ELR (cell line): ENCODE data around the gene DPM1.

Source experiments
- DNase-seq: peaks from one replicate; pipeline ENCODE4 v3.0.0-alpha.2; 2015; ENCODE audit warnings: low read depth

DPM1 gene

DNA sequence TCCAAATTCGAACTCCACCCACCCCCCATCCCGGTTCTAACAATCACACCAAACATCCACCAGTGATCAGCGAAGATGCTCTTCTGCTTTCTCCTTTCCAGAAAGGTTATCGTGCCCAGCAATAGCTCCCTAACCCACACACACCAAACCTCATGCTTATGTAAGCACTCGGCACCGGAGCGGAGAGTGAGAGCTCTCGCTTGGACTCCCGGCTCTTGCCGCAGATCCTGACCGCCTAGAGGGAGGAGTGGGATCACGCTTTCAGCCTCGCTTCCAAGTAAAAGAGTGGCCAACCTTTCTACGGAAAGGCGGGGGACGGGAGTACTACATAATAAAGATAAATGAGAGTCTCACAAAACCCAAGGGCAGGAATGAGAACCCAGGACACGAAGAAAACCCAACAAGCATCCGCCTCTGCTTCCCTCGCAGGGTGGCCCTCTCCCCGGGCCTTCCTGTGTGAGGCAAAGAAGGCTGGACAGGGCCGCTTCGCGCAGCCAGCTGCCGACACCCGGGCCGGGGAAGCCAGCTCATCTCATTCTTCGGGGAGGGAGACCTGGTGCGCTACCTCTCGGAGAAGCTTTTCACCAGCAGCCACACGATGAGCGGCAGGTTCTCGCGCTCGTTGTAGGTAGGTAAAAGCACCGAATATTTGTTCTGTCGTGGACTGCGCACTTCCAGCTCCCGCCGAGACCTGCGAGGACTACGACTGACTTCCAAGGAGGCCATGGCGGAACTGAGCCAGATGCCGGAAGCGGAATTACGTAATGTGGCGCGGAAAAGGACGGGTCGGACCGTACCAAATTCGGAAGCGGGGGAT lies at the start of gene DPM1:
TSS of gene DPM1 (minus strand) at position 735 of the 817 bp plus-strand sequence. CDS start at position 726, 9 bp downstream.
- DNase-seq = peak; percentile 96

- no peak for DNase-seq
Measured at GRCh38 chr20:51005214-51005613, 46.9 kb upstream of the DPM1 start.

DNA sequence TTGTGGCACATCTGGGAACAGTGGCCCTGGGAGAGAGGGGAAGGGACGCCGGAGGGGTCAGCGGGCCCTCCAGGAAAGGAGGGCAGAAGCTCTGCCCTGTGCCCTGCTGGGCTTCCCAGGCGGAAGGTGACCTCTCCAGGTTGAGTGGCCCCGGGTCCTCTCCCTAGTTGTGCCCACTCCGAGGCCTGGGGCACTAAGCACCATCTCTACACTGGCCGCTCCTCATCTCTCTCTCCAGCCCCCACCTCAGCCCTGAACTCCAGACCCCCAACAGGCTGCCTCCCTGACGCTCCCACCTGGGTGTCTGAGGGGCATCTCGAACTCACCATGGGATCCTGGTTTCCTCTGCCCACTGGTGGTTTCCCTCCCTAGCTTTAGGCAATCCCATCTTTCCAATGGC lies 46.4 kb upstream of the DPM1 start:
- DNase-seq = no peak

DNA sequence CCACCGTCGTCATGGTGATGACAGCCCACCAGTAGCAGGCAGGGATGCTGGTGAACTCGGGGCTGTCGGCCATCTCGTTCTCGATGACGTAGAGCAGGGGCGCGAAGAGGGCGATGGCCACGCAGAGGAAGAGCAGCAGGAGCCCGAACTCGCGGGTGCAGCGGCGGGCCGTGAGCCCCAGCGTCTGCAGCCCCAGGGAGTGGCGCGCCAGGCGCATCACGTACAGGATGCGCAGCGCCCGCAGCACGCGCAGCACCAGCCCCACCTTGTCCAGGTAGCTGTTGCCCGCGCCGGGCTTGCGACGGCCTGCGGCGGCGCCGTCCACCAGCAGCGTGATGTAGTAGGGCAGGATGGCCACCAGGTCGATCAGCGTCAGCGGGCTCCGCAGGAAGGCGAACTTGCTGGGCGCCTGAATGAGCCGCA lies 46.0 kb upstream of the DPM1 start:
- no peak for DNase-seq

DNA sequence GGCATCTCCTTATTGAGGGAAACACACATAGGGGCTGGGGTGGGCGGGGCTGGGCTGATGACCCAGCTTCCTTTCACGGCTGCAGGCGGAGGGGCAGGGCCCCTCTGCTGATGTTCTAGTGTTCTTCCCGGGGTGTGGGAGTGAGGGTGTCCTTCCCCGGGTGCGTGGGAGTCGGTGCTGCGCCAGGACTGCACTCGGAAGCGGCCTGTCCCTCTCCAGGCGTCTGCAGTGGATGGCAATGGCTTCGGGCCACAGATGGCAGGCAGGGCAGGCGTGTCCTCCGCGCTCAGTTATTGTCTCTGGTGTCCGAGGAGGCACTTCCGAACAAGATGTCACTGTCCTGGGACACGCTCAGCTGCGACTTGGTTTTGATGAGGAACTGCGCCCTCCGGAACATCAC lies 45.4 kb upstream of the DPM1 start:
- DNase-seq = no peak

DNA sequence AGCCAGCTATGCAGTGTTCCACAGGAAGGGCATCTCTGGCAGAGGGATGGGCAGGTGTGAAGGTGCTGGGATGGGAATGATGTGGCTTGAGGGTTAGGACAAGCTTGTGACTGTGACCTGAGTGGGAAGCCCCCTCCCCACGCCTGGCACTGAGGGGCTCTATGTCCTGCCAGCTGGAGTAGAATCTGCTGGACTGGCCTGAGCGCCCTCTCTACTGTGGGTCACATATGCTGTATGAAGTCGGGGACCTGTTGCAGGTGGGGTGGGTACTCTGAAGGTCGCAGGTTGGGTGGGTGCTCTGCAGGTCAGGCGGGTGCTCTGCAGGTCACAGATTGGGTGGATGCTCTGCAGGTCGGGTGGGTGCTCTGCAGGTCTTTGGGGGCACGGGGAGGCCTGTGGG lies 44.3 kb upstream of the DPM1 start:
- no peak for DNase-seq

DNA sequence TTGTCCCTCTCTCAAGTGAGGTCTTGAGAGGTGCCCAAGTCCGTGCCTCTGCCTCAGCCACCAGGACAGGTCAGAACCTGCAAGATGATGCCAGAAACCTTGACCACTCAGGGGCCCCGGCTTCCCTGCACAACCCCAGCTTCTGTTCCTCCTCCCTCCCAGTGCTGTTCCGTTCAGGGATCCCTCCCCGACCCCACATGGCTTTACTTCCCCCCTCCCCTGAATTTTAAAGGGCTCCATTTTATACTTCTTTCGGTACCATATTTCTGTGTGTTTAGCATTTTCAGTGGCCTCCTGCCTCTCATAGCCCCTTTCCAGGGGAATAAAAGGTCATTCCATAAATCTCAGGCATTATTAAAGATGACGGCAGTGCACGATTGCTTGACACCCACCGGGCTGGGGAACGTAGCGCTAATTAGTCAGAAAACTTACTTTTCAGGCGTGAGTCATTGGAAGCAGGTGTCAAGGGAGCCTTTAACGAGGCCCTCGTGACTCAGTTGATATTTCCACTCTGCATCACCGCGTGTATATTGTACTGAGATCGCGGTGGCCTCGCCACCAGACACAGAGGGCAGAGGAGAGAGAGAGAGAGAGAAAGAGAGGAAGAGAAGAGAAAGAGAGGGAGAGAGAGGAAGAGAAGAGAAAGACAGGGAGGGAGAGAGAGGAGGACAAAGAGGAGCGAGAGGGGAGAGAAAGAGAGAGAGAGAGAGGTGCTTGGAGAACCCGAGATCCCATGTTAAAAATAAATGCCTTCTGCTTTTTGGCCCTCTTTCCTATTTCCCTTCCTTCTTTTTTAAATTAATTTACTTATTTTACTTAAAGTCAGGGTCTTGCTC lies 43.3 kb upstream of the DPM1 start:
- no peak for DNase-seq

DNA sequence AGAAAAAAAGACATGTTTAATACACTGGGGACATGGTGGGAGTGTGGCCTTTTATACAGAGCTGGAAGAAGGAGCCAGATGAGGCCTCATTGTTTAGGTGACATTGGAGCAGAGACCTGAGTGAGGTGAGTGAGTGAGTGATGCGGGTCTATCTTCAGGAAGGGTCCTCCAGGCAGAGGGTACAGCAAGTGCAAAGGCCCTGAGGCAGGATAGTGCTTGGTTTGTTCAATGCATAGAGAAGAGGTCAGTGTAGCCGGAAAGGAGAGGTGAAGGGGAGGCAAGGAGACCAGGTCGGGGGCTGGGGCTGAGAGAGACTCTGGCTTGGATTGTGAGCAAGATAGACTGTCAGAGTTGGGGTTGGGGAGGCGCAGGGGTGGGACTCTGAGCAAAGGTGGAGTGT lies 41.0 kb upstream of the DPM1 start:
- DNase-seq = no peak

GRCh38 chr20:50996901-50997865 lies 38.9 kb upstream of the DPM1 start:
- DNase-seq = peak; percentile 70

- no peak for DNase-seq
Measured at GRCh38 chr20:50995506-50995905, 37.2 kb upstream of the DPM1 start.

GRCh38 chr20:50993876-50994275 lies 35.5 kb upstream of the DPM1 start:
- DNase-seq = no peak

- DNase-seq = peak; percentile 86
Measured at GRCh38 chr20:50992733-50993457, 34.6 kb upstream of the DPM1 start.

DNA sequence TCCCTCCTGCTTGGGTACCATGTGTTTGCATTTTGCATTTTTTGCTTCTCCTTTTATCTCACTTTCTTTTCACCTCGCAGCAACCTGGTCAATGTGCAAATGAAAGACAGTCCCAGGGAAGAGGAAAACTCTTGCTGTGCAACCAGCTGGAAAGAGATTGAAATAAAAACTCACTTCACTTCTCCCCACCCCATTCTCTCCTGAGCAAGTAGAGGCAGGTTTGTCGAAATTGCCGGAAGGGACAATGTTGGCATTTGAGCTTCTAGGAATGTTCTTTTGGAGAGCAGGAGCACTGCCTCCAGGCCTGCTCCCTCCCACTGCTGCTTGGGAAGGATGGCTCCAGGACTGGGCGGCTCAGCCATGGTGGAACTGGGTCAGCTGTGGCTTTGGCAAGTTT lies 34.0 kb upstream of the DPM1 start:
- no peak for DNase-seq

- DNase-seq = peak; percentile 68
Measured at GRCh38 chr20:50991076-50991475, 32.7 kb upstream of the DPM1 start.

- peak; percentile 91 for DNase-seq
Measured at GRCh38 chr20:50987493-50988210, 29.3 kb upstream of the DPM1 start.

DNA sequence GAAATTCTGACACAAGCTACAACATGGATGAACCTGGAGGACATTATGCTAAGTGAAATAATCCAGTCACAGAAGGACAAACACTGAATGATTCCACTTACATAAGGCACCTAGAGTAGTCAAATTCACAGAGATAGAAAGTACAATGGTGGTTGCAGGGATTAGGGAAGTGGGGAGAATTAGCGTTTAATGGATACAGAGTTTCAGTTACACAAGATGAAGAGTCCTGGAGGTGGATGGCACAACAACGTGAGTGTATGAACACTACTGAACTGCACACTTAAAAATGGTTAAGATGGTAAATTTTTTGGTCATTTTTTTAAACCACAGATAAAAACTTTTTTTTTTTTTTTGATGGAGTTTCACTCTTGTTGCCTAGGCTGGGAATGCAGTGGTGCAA lies 25.0 kb upstream of the DPM1 start:
- DNase-seq = no peak

DNA sequence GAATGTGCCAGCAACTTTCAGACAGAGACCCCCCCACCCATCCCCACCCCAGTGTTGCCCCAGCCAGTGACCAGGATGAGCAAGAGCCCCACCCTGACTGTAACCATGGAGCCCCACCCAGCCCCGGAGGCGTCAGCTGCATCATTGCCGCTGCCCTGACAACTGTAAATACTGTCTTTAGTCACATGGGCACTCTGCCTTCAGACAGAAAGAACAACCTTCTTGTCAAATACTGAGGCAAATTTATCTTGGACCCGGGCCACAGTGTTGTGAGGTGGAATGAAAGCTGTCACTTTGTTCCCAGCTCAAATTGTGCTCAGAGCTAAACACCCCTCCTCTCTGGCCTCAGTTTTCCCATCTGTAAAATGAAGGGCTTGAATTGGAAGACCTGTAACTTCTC lies 24.0 kb upstream of the DPM1 start:
- DNase-seq = peak; percentile 87

- no peak for DNase-seq
Measured at GRCh38 chr20:50981714-50982048, 23.3 kb upstream of the DPM1 start.

DNA sequence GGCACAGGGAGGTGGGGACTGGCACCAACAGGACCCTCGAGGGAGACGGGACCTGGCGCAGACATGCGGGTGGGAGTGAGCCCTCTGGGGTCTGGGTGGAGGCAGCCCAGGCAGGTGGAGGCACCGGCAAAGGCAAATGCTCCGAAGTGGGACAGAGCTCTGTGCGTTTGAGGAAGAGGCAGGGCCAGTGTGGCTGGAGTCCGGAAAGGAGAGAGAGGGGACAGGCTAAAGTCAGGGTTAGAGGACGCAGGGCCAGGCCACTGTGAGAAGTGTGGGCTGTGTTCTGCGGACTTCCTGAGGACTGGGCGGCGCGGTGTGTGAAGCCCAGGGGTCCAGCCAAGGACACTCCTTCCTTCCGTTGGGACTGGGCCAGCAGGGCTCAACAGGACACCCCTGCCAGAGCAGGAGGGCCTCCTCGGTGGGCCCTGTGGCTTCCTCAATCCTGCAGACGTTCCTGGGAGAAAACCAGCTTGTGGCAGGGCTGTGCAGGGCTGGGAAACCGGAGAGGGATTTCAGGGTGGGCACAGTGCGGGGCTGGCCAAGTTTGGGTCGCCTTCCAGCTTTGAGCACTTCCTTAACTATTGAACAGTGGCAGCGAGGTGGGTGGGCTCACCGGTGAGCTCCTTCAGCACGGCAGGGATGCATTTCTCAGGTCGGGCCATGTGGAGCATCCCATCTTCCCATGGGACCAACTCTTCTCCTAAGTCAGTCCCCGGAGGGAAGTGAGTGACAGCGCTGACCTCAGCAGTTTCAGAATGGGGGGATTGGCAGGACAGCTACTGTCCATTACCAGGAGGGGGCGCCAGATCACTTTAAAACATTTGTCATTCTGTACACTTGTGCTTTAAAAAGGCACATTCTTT lies 22.8 kb upstream of the DPM1 start:
- peak; percentile 87 for DNase-seq
